NCI-H69 (cell line): ENCODE results near the gene PXK.

ENCODE experiments used
- DNase-seq: peaks from one replicate; lab custom pipeline; 2025; lab: John Stamatoyannopoulos, UW

The PXK gene

DNA sequence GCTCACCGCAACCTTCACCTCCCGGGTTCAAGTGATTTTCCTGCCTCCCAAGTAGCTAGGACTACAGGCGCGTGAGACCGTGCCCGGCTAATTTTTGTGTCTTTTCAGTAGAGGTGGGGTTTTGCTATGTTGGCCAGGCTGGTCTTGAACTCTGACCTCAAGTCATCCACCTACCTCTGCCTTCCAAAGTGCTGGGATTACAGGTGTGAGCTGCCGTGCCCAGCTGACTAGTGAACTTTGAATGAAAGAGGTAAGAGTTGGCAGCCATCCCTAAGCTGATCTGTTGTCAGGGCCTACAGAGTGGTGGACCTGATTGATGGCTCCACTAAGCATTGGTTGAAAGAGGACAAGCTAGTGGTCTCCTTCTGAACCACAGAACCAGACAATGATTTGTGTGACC is 15.3 kb downstream of the PXK start:
- DNase-seq = no peak

DNA sequence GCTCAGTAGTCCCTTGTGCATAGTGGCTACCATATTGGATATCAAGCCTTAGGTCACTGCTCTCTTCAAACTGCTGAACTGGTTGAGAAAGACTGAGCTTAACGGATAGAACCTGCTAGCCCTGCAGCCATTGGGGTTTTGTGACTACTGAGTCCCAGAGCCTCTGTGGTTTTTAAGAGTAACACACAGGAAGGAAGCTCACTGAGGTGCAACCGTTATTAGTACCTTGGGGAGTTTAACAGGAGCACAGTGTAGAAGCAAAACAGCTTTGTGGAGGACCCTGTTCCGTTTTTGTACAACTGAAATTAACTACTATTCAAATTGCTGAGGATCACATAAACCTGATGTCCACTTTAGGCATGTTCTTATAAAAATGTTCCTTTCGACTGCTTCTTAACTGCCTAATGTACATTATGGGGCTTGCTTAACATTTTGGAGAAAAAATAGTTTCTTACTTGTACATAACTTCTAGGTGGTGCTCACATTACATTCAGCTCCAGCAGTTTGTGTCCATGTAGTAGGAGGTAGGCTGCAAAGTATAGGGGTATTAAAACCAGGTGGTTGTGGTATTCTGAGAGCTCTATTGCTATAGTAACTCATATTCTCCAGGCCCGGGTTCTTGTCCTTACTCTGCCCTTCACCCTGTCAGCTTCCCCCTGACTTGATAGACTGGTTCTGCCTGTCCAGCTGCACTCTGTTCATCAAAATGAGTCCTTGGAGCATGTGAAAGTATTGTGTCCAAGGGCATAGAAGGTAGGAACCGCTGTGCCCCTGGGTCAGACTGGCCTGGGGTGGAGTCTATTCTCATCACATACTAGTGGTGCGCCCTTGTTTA is 17.3 kb downstream of the PXK start:
- DNase-seq = no peak

DNA sequence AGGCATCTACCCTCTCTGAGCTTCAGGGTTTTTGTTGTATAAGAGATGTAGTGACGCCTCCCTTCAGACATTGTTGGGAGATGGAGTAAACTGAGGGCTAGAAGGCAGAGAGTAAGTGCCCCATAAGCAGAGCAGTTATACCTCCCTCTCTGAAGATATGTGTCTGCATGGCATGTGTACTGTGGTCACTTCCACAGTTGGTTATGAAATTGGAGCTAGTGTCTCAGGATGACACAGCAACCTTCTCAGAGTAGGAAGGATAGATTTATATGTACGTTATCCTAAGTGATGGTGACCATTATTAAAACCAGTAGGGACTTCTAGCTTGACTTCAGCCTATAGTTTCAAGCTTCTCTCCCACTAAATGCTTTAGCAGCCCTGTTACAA is 17.9 kb downstream of the PXK start:
- DNase-seq = no peak

DNA sequence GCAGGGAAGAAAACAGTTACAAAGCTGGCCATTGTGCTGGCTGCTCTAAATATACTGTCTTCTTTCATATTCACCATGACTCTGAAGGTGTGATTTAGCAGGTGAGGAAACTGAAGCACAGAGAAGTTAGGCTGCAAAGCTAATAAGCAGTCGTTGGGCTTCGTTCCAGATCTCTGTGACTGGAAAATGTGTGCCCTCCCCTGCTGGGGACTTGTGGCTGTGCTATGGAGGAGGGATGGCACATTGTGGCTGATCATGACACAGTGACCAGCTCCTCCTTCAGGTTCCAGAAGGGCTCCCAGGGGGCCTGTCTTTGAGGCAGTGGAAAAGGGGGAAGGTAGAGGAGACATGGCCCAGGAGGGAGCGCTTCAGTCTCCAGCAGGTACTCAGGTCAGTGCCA is 19.2 kb downstream of the PXK start:
- DNase-seq = peak; percentile 60

DNA sequence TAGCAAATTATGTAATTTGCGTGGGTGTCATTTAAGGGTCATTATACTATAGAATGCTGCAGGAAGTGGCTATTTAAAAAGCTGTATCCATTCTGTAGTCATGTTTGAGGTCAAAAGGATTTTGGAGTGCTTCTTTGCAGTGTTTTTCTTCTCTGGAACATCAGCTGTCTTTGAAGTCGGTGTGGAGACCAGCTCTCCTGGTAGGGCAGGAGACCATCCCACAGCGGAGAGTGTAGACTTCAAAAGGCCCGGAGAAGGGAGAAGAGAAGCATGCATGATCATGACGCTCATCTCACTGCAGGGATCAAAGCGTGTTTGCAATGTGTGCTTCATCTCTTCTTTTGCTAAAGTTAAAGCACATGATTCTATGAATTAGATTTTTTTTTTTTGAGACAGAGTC is 19.9 kb downstream of the PXK start:
- DNase-seq = no peak

DNA sequence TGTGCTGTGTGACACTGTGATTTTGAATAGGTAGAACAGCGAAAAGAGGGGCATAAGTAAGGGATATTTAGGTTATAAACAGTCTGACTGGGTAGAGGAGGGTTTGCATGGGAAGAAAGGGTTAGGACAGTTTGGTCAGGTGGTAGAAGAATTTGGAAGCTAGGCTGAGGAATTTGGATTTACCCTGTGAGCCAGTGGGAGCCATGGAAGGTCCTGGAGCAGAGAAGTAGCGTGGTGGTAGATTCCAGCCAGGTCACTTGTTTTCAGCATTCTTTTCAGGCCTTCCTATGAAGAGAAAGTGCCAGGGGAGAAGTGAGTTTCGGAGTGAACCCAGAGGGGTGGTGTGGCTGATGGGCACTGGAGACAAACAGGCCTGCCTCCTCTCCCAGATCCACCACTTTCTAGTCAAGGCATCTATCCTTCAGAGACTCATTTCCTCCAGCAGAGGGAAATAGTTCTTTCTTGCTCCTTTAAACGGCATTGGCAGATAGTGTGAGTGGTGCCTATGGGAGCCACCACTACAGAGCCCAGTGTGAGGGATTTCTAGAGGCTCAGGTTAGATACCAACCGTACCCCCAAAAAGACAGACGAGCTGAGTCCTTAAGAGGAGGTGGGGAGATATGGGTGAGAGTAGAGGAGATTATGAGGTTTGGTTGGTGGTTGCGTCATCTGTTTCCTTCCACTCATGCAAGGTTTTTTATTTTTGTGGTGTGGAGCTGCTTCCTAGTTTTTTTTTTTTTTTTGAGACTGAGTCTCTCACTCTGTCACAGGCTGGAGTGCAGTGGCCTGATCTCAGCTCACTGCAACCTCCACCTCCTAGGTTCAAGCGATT is 21.2 kb downstream of the PXK start:
- no peak for DNase-seq

DNA sequence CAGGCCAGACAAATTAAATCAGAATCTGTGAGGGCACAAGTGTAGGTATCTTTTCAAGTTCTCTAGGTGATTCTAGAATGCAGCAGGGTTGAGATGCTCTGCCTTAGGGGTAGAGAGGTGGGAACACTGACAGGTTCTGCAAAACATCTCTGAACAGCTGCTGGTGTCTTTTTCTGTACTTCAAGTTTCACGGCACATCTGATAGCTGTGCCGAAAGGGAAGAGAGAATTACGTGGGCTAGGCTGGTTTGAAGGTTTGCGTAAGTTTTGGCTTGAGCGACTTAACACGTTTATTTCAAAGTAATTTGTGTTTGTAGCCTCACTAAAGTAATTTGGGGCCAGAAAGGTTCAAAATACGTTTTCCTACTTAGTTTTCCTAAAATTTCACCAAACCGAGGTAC is 22.5 kb downstream of the PXK start:
- DNase-seq = no peak

DNA sequence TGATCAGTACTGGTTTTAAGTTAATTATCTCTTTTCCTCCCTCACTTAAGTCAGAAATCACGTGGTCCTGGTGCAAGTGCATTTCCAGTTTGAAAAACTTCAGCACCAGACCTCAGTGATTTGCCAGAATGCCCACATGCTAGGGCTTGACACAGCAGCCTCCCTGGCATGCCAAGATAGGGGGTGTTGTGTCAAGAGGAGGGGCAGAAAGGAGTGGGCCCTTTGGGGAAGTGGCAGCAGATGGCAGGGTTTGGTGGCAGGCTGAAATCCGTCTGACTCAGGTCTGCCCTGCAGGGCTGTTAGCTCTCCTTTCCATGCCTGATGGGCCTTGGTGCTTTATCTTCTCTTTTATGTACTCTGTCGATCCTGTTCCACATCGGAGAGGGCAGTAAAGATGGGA is 23.4 kb downstream of the PXK start:
- DNase-seq = peak; percentile 23

DNA sequence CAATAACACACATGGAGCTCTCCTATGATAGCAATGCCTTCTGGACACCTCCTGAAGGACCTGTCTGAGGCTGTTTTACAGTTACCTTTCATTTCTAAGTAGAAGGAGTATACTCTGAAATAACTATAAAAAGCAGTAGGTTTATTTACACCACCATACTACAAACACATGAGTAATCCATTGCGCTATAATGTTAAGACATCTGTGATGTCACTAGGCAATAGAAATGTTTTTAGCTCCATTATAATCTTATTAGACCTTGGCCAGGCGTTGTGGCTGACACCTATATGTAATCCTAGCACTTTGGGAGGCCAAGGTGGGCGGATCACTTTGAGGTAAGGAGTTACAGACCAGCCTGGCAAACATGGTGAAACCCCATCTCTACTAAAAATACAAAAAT is 24.7 kb downstream of the PXK start:
- no peak for DNase-seq

DNA sequence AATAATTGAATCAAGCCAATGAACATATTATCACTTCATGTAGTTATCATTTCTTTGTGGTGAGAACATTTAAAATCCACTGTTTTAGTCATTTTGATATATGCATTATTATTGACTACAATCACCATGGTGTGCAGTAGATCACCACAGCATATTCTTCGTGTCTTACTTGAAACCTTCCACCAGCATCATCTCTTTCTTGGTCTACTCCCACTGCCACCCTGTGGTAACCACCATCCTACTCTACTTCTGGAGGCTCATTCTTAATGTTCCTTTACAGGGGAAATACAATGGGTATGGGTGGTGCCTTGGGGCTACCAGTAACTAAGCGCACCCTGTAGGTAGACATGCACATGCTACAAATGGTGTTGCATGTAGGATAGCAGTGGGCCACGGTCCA is 25.4 kb downstream of the PXK start:
- DNase-seq = no peak

DNA sequence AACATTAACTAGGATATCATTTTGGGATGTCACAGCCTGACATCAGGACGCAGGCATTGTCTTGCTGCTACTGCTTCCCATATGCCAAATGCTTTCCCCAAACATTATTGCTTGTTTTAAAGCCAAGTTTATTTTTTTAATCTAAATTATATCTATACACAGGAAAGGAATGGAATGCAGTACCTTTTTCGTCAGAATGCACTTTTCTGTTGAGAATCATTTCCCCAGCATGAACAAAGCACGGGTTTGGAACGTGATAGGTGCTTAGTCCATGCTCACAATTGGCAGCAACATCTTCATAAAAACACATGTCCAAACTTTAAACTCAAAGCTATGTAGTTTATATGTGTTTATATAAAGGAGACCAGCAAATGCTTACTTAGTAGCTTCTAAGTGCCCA is 26.1 kb downstream of the PXK start:
- DNase-seq = no peak

DNA sequence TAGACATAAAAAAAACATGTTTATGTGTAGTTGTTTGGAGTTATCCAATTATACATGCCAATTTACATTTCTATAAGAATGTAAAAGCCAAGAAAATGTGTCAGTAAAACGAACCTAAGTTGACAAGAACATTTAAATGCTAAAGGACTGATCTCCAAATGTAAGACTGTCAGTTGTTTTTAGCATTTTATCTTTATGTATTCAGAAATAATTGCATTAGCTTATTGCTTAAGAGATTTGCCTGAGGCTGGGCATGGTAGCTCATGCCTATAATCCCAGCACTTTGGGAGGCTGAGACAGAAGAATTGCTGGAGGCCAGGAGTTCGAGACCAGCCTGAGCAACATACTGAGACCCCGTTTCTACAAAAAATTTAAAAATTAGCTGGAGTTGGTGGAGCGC is 26.9 kb downstream of the PXK start:
- DNase-seq = no peak

DNA sequence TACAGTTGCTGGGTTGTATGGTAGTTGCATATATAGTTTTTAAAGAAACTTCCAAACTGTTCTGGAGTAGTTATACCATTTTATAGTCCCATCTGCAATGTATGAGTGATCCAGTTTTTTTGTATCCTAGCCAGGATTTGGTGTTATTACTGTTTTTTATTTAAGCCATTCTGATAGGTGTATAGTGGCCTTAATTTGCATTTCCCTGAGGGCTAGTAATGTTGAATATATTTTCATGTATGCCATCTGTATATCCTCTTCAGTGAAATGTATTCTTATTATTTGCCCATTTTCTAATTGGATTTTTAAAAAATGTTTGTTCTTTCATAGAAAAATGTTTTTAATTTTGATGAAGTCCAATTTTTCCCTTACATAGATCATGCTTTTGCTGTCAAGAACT is 29.2 kb downstream of the PXK start:
- DNase-seq = no peak

DNA sequence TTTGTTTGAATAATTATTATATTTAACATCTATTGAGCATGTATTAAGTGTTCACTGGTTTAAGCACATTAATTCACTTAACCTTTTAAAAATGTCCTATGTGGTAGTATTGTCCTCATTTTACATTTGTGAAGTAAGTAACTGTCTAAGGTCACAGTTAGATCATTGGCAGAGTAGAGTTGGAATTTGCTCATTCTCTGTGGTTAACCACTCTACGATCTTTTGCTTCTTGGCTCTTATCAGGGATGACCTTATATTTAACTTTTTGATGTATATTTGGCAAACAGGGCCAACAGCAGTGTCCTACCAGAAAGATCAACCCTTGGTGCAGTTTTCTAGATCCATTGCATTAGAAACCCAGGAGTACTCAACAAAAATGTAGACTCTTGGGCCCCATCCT is 34.0 kb downstream of the PXK start:
- DNase-seq = no peak

DNA sequence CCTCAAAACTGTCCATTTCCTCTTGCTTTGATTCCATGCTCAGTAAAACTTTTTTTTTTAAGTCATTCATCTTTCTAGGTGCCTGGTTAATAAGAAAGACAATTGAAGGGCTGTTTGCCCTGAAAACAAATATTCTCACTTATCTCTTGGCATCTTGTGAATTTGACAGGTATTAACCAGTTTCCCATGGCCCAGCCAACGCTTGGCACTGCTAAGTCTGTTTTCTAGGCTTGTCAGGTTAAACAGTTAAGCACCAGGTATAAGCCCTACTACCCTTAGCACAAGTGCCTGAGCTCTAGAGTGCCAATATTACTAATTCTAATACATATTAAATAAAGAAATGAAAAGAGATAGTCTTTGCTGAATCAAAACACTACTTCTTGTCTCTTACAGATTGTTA is 36.3 kb downstream of the PXK start:
- DNase-seq = no peak

DNA sequence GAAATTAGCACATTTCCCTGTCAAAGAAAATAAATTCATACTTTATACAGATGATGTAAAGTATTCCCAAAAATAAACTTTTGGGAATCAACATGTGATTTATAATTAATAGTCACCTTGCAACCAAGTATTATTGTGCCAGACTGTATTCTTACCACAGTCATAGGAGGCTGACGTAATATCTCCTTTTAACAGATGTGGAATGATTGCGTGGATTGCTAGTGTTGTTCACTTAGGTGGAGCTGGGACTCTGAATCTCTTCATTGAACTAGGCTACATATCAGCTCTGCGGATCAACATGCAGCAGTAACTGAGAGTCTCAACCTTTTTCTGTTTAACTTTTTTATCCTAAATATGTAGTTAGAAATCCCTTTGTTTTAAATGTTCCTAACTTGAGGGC is 37.2 kb downstream of the PXK start:
- no peak for DNase-seq

DNA sequence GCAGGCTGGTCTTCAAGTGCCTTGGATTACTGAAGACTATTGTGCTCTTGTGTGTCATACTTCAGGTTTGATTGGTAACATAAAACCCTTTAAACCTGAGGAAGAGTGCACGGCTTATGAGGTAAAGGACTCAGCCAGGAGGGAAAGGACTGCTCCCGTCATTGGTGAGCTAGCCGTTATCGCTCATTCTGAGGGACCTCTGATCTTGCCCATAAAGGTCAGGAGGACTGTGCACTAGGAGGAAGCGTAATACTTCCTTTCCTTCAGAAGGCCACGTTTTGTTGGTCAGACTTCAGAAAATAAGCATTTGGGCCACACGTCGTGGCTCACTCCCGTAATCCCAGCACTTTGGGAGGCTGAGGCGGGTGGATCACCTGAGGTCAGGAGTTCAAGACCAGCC is 37.7 kb downstream of the PXK start:
- DNase-seq = no peak

DNA sequence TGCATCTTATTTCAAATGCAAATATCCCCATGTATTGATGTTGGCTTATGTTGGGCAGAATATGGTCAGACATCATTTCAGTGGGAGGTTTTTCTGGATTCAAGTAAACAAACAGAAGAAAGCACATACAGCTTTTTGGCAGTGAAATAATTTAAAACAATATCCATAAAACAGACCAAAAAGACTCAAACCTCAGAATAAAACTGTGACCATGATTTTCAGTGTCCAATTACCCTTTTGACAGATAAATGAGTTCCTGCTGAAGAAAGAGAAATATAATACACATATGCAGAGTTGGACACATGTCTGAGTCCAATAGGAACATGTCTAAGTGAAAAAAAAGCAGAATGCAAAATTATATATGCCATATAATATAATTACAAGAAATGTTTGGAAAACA is 39.1 kb downstream of the PXK start:
- DNase-seq = peak; percentile 1

DNA sequence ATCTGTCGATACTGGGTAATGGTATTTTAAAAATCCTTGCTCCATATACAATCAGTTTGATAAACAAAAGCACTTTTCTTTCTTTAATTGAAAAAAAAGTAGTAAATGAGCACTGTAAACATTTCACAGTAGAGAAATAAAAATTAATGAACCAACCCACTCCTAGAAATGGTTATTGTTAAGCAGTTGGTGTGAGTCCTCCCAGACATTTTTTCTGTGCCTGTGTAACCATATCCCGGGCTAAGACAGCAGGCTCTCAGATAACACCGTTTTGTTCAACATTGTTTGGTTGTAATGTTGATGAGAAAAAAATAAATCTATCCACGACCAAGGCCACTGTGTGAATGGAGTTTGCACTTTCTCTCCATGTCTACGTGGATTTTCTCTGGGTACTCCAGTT is 42.6 kb downstream of the PXK start:
- DNase-seq = no peak

DNA sequence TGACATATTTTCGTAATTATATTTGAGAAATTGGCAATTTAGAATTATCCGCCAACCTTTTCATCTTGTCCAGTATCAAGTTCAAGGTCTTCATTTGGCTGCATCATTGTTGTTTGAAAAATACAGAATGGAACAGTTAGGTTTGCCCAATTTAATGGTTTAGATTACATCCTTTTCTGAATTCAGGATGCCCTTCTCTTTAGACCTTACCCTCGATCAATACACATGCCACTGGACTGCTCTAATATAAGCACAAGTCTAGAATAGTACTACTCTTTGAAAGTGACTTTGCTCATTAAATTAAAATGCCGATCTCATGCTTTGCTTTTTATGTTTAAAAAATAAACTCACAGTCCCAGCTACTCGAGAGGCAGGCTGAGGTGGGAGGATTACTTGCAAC is 44.5 kb downstream of the PXK start:
- DNase-seq = no peak

DNA sequence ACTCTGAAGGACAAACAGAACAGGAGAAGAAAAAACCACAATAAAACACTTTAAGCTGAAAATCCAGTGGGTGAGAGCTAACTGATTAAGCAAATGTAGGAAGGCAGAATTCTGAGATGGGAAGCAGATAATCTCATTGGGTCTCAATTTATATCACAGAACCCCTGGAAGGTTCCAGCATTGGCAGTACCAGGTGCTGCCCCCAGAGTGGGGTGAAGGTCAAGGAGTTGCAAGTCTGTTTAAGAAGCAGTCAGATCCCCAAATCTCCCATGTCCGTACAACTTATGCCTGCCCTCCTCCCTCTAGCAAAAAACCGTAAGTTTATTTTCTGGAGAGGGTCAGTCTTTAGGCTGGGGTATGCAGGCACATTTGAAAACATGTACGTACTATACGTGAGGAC is 45.1 kb downstream of the PXK start:
- no peak for DNase-seq

DNA sequence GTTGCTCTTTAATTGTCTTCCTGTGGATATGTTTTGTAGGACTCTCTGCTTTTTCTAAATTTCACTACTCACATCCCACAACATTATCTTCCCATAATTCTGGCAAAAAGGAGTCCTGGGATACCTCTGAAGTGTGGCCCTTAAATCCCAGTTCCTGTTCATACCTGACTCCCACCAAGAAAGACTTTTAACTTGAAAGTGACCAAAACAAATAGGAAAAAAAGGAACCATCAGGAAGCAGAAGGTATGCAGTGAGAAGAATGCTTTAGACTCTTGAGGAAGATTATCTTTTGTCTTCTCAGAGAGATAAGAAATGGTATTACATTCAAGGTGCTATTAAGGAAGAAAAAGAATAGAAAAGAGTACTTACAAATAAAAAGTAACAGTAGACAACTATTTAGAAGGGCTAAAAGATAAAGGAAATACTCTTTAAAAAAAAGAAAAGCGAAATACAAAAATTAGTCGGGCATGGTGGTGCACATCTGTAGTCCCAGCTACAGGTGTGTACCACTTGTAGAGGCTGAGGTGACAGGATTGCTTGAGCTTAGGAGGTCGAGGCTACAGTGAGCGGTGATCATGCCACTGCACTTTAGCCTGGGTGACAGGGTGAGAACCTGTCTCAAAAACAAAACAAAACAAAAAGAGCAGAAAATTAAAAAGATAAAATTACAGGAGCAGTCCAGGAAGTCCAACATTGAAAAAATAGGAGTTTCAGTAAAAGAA is 46.8 kb downstream of the PXK start:
- DNase-seq = no peak

DNA sequence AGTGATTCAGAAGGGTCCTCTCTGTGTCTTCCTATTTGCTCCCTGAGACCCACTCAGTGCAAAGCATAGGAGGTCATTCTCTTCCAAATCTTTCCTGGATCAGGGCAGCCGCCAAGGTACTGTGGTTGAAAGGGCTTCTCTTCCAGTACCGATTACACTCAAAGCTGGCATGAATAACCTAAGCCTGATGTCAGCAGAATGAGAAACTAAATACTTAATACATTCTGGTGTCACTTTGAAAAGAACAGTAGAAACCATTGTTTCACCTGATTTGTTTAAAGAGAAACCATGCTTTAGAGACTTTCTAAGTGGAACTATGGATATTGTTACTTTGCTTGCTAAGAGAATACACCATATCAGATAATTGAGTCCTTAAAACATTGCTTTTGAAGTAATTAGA is 50.8 kb downstream of the PXK start:
- no peak for DNase-seq
